Dedifferentiated amniotic fluid mesenchymal stem cell (primary cell): Measurements from ENCODE around the gene OR2AP1.
"Not testable (repeated sequence)": the region's sequence is repeated elsewhere in the genome, so short reads cannot be mapped to it uniquely, and the experiment has no call there.

Experiments
- DNase-seq: peaks from one replicate; pipeline ENCODE4 v3.0.0-alpha.2; 2016; ENCODE audit errors: extremely low spot score

The OR2AP1 gene

GRCh38 chr12:55572168-55572567, at the start of gene OR2AP1:
TSS of gene OR2AP1 (plus strand) at chr12:55572468. CDS start at chr12:55574415, 1,947 bp downstream.
- DNase-seq, result no peak

- DNase-seq, result not testable (repeated sequence)
Measured at GRCh38 chr12:55548235-55548634, 24.0 kb upstream of the OR2AP1 start.

GRCh38 chr12:55548756-55549155, 23.5 kb upstream of the OR2AP1 start:
- DNase-seq, result no peak

DNA sequence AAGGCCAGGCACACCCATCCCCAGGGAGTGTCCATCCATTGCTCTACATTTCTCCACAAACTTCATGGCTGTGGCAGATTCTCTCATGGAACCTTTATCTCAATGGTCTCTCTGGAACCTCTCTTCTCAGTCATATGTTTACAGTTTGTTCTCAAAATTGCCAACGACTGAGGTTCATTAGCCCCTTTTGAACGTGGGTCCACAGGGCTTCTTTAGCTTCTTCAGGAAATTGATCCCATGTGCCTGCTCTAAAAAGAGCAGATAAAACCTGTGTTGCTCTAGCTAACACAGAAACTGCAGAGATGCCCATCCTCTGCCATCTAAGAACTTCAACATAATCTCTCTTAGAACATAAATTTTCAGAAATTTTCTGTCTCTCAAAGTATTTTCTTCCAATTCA, 23.0 kb upstream of the OR2AP1 start, which contains the start of gene OR6C4:
TSS of gene OR6C4 (plus strand) at position 301 of the 400 bp plus-strand sequence. CDS start 1,625 bp downstream, outside the sequence.
- DNase-seq, result no peak

DNA sequence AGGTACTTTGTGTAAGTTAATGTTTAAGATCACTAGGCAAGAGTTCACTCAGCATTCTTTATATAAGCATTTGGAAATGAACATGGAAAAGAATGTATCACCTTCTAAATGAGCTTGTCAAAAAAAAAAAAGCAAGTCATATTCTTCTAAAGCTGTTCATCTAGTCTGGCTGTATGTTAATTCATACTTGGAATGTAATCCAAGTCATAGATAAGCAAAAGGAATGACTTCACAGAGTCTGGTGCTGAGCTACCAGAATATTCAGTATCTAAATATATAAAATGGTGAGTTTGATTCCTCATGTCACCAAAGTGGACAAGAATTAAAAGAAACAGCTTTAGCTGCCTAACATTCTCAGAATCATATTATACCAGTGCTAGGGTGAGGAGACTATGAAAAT, 18.0 kb upstream of the OR2AP1 start:
- DNase-seq, result no peak

DNA sequence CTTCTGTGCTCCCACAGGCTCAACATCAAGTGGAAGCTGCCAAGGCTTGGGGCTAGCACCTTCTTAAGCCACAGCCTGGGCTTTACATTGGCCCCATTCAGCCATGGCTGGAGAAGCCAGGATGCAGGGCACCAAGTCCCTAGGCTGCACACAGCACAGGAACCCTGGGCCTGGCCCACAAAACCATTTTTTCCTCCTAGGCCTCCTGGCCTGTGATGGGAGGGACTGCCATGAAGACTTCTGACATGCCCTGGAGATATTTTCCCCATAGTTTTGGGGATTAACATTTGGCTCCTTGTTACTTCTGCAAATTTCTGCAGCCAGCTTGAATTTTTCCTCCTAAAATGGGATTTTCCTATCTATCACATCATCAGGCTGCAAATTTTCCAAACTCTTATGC, 2.2 kb upstream of the OR2AP1 start:
- not testable (repeated sequence) for DNase-seq

GRCh38 chr12:55570689-55571088, 1.6 kb upstream of the OR2AP1 start:
- not testable (repeated sequence) for DNase-seq

DNA sequence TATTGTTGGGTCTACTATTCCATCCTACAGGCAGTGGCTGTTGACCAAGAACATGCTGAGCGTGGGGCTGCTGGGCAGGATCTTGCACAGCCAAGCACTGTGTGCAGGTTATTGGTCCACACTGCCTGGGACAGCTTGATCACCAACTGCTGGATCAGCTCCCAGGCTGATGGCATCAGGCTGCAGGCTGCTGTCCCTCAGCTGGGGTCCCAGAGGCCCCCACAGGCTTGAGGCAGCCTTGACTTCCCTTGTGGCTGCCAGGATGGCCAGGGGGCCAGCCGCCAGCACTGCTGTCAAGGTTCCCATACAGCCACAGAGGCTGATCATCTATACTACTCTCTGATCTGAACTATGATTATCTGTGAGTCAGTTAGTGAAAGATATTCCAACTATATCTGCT, 9.8 kb downstream of the OR2AP1 start:
- DNase-seq, result no peak

GRCh38 chr12:55585817-55586216, 13.5 kb downstream of the OR2AP1 start:
- no peak for DNase-seq

DNA sequence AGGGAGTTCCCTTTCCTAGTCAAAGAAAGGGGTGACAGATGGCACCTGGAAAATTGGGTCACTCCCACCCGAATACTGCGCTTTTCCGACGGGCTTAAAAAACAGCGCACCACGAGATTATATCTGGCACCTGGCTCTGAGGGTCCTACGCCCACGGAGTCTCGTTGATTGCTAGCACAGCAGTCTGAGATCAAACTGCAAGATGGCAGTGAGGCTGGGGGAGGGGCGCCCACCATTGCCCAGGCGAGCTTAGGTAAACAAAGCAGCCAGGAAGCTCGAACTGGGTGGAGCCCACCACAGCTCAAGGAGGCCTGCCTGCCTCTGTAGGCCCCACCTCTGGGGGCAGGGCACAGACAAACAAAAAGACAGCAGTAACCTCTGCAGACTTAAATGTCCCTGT, 17.9 kb downstream of the OR2AP1 start:
- not testable (repeated sequence) for DNase-seq

DNA sequence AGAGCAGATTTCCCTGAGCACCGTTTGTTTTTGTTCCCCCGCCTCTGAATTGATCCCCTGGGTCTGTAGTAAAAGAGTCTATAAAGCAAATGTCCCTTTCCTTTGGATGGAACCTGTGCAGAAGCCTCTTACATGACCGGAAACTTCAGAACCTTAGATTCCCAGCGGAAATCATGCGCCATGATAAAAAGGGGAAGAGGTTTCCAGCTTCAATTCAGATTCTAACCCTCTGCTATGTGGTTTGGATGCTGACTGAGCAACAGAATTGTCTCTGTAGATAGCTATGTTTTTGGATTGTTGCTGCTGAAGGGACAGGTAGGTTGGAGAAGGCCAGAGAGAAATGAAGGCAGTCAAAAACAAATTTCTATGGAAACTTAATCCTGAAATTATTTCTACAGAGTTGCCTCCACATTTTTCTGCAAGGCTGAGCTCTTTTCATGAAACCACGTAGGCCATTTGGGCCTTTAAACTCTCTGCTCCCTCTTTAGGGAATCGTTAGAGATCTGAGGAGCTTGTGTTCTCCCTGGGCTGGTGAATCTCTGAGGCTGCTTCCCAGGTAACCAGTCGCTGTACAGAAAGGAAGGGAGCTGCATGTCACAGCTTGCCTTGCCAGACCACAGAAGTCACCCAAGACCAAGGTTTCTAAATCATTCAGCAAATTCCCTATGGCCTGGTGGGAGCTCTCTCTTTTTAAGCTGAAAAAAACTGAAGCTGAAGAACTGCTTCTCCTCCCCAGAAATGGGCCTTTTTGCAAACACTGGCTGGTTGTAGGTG, 35.7 kb downstream of the OR2AP1 start:
- no peak for DNase-seq

DNA sequence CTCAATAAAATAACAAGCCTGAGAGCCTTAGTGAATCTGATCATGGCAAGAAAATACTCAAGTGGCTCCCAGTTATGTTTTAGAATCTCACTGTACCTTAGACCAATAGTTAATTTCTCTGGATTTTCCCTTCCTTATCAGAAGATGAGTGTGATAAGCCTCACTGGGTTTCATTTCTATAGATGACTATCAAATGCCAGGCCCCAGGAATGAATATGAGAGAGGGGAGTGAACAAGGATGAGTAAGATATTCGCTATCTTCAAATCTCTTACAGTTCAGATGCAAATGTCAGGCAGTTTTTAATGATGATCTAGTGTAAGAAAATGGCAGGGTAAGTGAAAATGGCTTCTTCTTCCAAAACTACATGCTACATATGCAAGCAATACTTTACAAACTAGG, 38.3 kb downstream of the OR2AP1 start:
- no peak for DNase-seq

DNA sequence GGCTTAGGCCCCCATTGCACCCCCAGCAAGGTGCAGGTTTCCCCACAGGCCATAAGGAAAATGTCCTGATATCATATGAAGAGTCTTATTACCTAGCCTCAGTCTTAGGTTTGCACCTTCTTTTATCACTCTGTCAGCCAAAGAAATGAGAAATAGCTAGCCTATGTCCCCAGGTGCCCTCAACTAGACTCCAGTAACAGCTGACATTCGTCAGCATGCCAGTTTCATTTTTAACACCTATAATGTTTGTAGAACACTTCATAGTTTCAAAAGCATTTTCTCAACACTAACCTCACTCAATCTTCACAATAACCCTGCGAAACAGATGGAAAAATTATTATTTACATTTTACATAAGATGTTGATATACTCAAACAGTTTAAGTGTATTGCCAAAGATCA, 40.4 kb downstream of the OR2AP1 start:
- DNase-seq, result no peak

DNA sequence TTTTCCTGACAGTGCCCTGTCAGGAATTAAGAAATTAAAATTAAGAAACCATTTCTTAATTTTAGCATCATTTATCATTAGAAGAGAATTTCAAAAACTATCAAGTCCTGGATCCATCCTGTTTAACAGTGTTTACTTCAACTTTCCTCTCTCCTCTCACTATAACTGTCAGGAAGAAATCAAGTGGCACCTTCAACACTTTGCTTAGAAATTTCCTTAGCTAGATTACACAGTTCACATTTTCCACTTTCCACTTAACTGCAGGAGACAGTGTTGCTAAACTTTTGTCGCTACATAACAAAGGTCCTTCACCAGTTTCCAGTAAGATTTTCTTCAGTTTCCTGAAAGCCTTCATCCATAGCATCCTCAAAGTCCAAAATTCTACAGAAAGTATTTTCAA, 42.5 kb downstream of the OR2AP1 start:
- DNase-seq, result no peak

- DNase-seq, result peak; percentile 96
Measured at GRCh38 chr12:55619354-55620138, 47.3 kb downstream of the OR2AP1 start.

DNA sequence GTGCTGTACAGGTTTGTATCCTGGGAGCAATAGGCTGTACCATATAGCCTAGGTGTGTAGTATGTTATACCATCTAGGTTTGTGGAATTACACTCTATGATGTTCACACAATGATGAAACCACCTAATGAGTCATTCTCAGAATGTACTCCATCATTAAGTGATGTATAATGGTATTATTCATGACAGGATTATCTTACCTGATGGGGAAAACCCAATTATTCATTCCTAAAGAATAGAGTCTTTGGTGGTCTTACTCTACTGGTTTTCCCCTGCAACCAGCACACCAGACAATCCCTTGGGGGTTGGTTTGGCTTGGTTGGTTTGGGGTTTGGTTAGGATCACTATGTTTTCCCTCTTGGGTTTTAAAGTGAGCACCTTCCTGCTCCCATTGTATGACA, 51.8 kb downstream of the OR2AP1 start:
- DNase-seq, result no peak
